RPMI7951 (cell line): Measurements from ENCODE around the gene SLCO1A2. TPM values are rescaled to one million over a fixed set of nuclear protein-coding genes. Genes with fewer than 3 reads are reported as not detected.

Source experiments
- total RNA-seq: library from RNA; depleted of rRNA; stranded (reverse); fragments of >200 nt; shearing (Covaris generic); gene quantifications from 2 replicates; pipeline ENCODE4 v1.2.3, GENCODE V29; 2014; rRNA removed

The SLCO1A2 gene
- total RNA-seq, 1 experiment from 2014 or later, result not detected

Other genes starting within 250 kb of the SLCO1A2 start
- not detected in 2 replicates for gene SLCO1B1, start 203.7 kb downstream of the SLCO1A2 start, total RNA-seq
- not detected in 2 replicates for gene IAPP, start 38.0 kb upstream of the SLCO1A2 start, total RNA-seq
- gene PYROXD1, start 102.7 kb upstream of the SLCO1A2 start, total RNA-seq, result 5.3 and 6.5 TPM in 2 replicates
- gene RECQL, start 166.7 kb upstream of the SLCO1A2 start, total RNA-seq, result 93.3 and 112 TPM in 2 replicates
- 59.9 and 77.0 TPM in 2 replicates for gene GOLT1B, start 166.9 kb upstream of the SLCO1A2 start, total RNA-seq
- 0.60 and 1.3 TPM in 2 replicates for gene SPX, start 191.4 kb upstream of the SLCO1A2 start, total RNA-seq